ENCODE measurements around the gene CACNB3.
"Not testable (repeated sequence)": the region's sequence is repeated elsewhere in the genome, so short reads cannot be mapped to it uniquely, and the experiment has no call there.

The CACNB3 gene

DNA sequence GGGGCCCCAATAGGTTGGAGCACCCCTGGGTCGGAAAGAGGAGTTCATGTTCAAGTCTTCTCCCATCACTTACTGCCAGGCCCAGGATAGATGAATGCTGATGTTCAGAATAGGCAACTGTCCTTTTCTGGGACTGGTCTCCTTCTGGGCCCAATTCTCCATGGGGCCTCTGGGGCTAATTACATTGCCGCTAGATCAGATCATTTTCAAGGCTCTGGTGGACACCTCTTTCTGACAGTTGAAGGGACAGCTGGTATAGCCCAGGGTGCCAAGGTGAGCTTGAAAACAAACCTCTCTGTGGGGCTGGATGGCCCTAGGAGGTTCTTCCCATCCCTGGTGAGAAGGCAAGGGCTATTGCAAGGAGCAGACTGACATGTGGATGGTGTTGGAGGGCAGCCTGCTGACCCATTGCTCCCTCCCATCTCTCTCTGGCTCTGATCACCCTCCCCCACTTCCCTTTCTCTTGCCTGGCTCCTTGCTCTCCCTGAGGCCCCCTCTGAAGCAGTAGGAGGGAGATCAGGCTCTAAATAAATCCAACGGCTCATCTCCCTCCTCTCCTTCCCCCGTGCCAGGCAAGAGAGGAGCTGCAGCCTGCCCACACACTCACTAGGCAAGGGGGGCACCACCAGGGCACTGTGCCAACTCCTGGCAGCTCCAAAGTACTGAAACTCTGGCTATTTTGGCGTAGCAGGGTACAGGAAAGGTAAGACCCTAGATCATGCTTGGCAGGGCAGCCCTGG, 1.9 kb downstream of the CACNB3 start:
- DNase-seq, result no peak

- DNase-seq, result no peak
Measured at GRCh38 chr12:48822139-48822538, 3.8 kb downstream of the CACNB3 start.

DNA sequence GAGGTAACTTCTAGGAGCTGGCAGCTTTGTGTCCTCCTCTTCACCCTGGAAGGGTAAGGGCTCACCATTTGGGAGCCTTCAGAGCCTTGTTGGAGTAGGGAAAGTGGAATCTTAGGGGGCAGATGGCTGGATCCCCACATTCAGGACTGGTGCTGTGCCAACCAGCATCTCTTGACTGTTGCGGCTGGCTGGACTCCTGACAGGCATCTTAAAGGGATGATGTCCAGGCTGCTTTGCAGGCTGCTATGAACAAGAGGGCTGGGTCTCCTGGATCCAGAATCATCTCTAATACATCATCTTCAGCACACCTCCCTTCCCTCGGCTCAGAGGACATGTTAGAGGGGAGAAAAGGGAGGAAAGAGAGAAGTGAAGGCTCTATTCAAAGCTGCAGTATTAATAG, 4.4 kb downstream of the CACNB3 start:
- no peak for DNase-seq

GRCh38 chr12:48823281-48823680, 5.0 kb downstream of the CACNB3 start:
- no peak for DNase-seq

DNA sequence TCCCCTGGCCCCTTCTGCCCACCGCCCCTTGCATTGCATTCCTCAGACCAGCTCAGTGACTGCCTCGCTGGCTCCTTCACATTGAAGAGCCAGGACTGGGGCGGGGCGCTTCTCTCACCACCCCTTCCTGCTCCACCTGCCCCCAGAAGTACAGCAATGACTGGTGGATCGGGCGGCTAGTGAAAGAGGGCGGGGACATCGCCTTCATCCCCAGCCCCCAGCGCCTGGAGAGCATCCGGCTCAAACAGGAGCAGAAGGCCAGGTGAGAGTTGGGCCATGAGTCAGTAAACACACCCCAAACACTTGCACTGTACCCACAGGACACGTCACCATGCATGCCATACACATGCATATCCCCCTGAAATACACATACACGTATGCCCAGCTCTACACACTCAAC, 5.8 kb downstream of the CACNB3 start:
- no peak for DNase-seq

- no peak for DNase-seq
Measured at GRCh38 chr12:48824905-48825304, 6.6 kb downstream of the CACNB3 start.

- DNase-seq, result no peak
Measured at GRCh38 chr12:48826209-48826855, 8.0 kb downstream of the CACNB3 start.

DNA sequence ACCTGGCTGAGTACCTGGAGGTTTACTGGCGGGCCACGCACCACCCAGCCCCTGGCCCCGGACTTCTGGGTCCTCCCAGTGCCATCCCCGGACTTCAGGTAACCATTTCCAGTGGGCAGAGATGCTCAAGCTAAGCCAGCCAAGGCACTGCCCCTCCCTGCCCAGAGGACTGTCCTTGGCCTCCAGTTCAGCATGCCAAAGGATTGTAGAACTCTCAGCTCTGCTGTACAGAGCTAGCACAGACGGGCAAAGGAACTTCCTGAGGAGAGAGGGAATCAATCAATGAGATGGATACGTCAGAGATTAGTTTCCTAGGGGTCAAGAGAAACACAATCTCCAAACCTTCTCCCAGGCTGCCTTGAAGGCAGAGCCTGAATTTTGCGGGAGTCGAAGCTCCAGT, 8.7 kb downstream of the CACNB3 start:
- DNase-seq, result no peak

DNA sequence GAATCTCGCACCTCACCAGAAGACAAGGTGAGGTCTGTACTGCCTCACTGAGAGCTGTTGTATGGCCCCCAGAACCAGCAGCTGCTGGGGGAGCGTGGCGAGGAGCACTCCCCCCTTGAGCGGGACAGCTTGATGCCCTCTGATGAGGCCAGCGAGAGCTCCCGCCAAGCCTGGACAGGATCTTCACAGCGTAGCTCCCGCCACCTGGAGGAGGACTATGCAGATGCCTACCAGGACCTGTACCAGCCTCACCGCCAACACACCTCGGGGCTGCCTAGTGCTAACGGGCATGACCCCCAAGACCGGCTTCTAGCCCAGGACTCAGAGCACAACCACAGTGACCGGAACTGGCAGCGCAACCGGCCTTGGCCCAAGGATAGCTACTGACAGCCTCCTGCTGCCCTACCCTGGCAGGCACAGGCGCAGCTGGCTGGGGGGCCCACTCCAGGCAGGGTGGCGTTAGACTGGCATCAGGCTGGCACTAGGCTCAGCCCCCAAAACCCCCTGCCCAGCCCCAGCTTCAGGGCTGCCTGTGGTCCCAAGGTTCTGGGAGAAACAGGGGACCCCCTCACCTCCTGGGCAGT, 9.3 kb downstream of the CACNB3 start:
- no peak for DNase-seq

DNA sequence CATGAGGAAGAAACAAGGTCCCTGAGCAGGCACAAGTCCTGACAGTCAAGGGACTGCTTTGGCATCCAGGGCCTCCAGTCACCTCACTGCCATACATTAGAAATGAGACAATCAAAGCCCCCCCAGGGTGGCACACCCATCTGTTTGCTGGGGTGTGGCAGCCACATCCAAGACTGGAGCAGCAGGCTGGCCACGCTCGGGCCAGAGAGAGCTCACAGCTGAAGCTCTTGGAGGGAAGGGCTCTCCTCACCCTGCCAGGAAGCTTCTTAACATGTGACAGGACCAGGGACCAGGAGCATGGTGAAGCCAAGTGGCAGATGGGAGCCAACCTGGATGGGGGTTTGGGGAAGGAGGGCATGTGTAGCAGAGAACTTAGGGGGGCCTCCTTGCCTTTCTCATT, 10.0 kb downstream of the CACNB3 start:
- DNase-seq, result no peak

DNA sequence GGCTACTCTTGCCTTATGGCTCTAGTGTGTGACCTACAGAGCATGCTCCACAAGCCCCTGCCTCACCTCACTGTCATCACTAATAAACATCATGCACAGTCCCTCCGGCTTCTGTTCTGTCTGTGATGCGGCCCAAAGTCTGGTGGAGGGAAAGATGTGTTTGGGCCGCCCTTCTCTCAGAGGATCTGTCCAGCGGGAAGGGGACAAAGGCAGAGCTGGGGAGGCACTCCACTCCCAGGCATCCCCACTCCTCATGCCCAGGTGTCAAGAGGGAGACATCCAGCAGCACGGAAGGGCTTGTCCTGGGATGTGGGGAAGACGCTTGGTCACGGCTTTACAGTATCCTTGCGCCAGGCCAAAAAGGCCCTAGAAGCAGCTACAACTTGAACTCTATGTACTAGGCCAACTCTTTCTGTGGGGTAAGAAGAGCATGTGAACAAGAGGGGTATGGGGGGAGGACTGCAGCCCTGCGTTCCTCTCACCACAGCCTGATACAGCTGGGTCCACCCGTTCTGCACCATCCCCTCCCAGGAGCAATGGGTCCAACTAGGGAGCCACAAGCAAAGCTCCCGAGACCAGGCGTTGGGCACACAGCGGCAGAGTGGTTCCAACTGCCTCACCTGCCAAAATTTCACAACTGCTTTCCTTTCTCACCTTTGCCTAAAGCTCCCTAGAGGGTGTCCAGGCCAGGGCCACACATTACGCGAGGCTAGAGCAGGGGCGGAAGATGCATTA, 10.7 kb downstream of the CACNB3 start:
- no peak for DNase-seq

- DNase-seq, result no peak
Measured at GRCh38 chr12:48831257-48831656, 13.0 kb downstream of the CACNB3 start.

DNA sequence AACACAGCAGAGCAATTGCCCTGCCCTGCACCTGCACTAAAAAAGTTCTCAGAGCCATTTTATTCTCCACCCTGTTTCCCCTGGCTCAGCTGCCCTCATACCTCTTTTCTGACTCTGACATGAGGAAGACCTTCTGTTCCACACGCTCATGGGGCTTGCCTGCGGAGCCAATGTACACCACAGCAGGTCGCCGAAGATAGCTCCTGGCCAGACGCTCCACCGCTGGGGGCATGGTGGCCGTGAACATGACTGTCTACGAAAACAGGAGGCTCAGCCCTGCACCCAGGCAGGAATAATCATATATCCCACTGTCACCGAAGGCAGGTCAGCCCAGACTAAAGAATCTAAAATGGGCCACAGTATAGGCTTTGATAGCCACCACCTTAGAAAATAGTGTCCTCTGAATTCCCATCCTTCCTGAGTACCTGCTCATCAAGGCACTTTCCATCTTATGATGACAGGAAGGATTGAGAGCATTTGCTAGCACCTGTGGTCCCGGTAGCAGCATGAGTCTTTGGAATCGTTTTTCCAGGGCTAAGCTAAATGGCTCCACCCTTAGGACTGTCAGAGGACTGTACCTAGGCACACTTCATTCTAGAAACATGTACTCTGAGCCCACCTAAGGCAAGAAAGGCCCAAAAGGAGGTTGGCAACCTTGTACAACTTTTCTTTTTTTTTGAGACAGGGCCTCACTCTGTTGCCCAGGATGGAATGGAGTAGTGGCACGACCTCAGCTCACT, 14.2 kb downstream of the CACNB3 start:
- DNase-seq, result no peak

DNA sequence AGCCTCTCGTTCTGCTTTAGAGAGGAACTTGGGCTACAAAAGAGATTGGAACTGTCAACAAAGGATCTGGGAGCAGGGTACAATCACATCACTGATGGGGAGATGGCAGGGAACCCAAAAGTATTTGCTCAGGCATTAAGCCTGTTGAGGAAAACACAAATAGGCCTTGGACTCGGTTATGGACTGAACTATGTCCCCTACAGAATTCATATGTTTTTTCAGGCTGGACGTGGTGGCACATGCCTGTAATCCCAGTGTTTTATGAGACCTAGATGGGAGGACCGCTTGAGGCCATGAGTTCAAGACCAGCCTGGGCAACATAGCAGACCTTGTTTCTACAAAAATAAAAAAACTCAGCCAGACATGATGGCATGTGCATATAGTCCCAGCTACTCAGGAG, 19.8 kb downstream of the CACNB3 start:
- no peak for DNase-seq

GRCh38 chr12:48842021-48842420, 23.7 kb downstream of the CACNB3 start:
- not testable (repeated sequence) for DNase-seq

DNA sequence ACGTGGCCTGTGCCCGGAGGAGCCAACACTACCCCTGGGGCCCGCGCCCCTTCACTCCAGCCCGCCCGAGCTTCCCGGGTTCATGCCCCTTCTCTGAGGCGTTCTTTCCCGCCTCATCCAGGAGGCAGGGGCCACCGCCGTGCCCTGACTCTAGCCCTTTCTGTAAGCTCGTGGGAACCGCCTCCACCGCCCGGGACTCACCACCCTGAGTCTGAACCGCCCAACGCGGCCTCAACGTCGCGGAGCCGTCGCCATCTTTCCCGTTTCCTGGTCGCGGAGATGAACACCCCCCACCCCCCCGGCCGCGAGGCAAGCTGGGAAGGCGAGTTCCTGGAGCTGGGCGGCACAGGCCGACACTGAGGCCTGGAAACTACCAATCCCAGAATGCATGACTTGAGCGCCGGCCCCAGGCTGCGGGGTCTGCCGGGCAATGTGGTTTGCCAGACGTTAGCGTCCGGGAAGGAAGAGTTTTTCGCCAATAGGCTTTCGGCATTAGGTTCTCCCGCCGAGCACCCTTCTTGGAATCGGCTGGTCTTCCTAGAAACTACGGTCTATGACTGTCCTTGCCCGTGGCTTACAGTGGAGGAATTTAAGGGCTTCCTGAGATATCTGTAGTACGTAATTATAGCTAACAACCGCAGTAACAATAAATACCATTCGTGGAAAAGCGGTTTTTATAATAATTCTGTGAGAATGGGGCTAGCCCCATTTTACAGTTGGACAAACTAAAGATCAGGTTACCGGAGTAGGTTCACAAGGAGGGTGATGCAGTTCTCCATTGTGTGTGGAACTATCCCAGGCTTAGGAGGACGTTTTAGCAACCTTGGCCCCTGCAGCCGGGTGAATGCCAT, 33.8 kb downstream of the CACNB3 start, which contains the start of gene DDX23:
Gene DDX23 (minus strand): TSS at position 281 of the 851 bp plus-strand sequence. CDS start 6,381 bp downstream, outside the sequence.
- peak; percentile 97 for DNase-seq

GRCh38 chr12:48852734-48853688, 34.7 kb downstream of the CACNB3 start:
- peak; percentile 89 for DNase-seq

- no peak for DNase-seq
Measured at GRCh38 chr12:48854488-48854887, 36.2 kb downstream of the CACNB3 start.

GRCh38 chr12:48854932-48855331, 36.6 kb downstream of the CACNB3 start:
- DNase-seq, result not testable (repeated sequence)

DNA sequence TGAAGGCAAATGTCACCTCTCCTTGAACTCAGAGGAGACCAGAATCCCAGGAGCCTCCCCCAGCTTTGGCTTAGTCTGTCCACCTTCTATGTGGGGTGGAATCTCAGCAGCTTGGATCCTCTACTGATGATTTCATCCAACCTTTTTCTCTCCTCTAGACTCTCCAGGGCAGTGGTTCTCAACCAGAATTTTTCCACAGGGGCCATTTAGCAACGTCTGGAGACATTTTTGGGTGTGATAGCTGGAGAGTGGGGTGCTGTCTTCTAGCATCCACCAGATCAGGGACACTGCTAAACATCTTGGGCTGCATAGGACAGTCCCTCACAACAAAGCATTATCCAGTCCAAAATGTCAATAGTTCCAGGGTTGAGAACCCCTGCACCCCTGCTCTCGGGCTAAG, 38.1 kb downstream of the CACNB3 start:
- DNase-seq, result no peak

Measured in NCI-H2107 (cell line).